PFSK-1 (cell line): ENCODE results near the gene SHC4.

Experiments
- POLR2AphosphoS5 ChIP-seq: IDR thresholded peaks from 2 replicates; pipeline ENCODE4 v1.6.1; 2012; ENCODE audit warnings: low read depth, mild to moderate bottlenecking, control low read depth, low read length, moderate library complexity
- REST ChIP-seq, 2 experiments: IDR thresholded peaks; 2 replicates each; pipeline versions ENCODE4 v1.6.1 to v1.8.0; 2011 to 2012; ENCODE audit warnings: low read depth in 2 of 2, low read length in 2 of 2, control low read depth in 1 of 2, inconsistent platforms in 1 of 2, mild to moderate bottlenecking in 1 of 2, moderate library complexity in 1 of 2; ENCODE audit not compliant: insufficient read depth in 1 of 2

GRCh38 chr15:48810414-48811324 lies 153.1 kb downstream of the SHC4 start, which contains the start of gene CEP152:
- TF ChIP-seq REST (IDR thresholded peaks at IDR 0.05; ENCODE audit: insufficient read depth in 1 of 2, low read depth in 2 of 2, low read length in 2 of 2) (no peak), POLR2AphosphoS5 (peak; percentile 85)
